Lower leg skin (tissue), 4 donors: Measurements from ENCODE around the gene CAMTA1. TPM values are rescaled to one million over a fixed set of nuclear protein-coding genes. Genes with fewer than 3 reads are reported as not detected.

Source experiments
- DNase-seq, 2 donors: peaks; one replicate each; pipeline ENCODE4 v3.0.0-alpha.2; 2019; ENCODE audit warnings: low spot score in 2 of 2
- H3K4me3 ChIP-seq: fragments of 200-600 bp; sonication (generic); 2 replicates; pipeline ENCODE4 v1.5.1; 2017; ENCODE audit warnings: mild to moderate bottlenecking, low read depth; ENCODE audit not compliant: poor library complexity, severe bottlenecking
- CTCF ChIP-seq, 3 donors: fragments of 450-650 bp; IDR thresholded peaks; one replicate each; pipeline ENCODE4 v1.5.1; 2016; ENCODE audit warnings: antibody characterized with exemption in 3 of 3, mild to moderate bottlenecking in 3 of 3, moderate library complexity in 2 of 3
- POLR2A ChIP-seq, 2 donors: fragments of 450-650 bp; IDR thresholded peaks; one replicate each; pipeline ENCODE4 v1.6.1; 2016 to 2017; ENCODE audit warnings: antibody characterized with exemption in 2 of 2, mild to moderate bottlenecking in 1 of 2, moderate library complexity in 1 of 2
- WGBS, 2 donors: methylation state at CpG; one replicate each; pipeline ENCODE4 v1.1.5; 2018; 5-methylcytosine and 5-hydroxymethylcytosine counted together
- intact Hi-C: fragments of 100-400 bp; cut with DNase I; formaldehyde crosslinking; loops from one replicate; pipeline ENCODE4 v1.15.0; 2023; ENCODE audit warnings: low total_unique reads
- total RNA-seq, 4 donors: library from RNA; depleted of rRNA; stranded (reverse); fragments of >200 nt; gene quantifications; one replicate each; pipeline ENCODE4 v1.1.0, GENCODE V29; 2016

Gene CAMTA1
- total RNA-seq, 4 donors from 2014 or later, result 24.4 to 52.3 (median 32.9) TPM

GRCh38 chr1:7356079-7356478, 570.8 kb downstream of the CAMTA1 start:
- intact Hi-C loops, result no loop called here
- DNase-seq, result no peak
- no peak overlapping the region for H3K4me3 ChIP-seq
- TF ChIP-seq POLR2A (IDR thresholded peaks at IDR 0.05) (no peak), CTCF (IDR thresholded peaks at IDR 0.05) (no peak)
- 81% methylated on average over 5 of the region's 5 CpGs for WGBS, 2 donors

DNA sequence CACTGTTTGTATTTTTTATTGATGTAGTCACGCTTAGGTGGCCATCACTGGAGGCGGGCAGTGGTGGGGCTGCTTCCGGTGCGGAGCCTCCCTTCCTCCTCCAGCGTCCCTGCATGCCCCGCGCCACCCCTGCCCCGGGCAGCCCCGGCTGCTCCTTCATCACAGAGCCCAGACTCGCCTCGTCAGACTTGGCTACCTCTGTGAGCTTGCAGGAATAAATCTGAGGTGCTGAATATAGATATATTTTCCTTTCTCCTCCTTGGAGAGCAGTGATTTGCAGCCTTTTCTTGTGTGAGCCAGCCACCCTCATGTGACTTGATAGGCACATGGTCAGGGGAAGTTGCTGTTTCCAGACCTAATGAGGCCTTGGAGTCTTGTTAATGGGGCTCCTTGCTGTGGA, 573.2 kb downstream of the CAMTA1 start:
- intact Hi-C loops, result no loop called here
- WGBS, 2 donors, result 54 to 61% methylated on average over 11 of the region's 11 CpGs
- DNase-seq, result no peak
- no peak for TF ChIP-seq CTCF (IDR thresholded peaks at IDR 0.05)
- no peak for TF ChIP-seq POLR2A (IDR thresholded peaks at IDR 0.05)
- H3K4me3 ChIP-seq, result no peak overlapping the region

- WGBS, 2 donors, result 51 to 57% methylated on average over 6 of the region's 6 CpGs
- no peak for TF ChIP-seq CTCF (IDR thresholded peaks at IDR 0.05)
- no peak for TF ChIP-seq POLR2A (IDR thresholded peaks at IDR 0.05)
- no peak overlapping the region for H3K4me3 ChIP-seq
- intact Hi-C loops, result no loop called here
- no peak for DNase-seq
Measured at GRCh38 chr1:7360526-7360925, 575.3 kb downstream of the CAMTA1 start.

- H3K4me3 ChIP-seq, result no peak overlapping the region
- intact Hi-C loops, result no loop called here
- no peak for DNase-seq
- WGBS, 2 donors, result 87 to 88% methylated on average over 4 of the region's 4 CpGs
- TF ChIP-seq POLR2A (IDR thresholded peaks at IDR 0.05) (no peak), CTCF (IDR thresholded peaks at IDR 0.05) (no peak)
Measured at GRCh38 chr1:7362947-7363346, 577.7 kb downstream of the CAMTA1 start.

DNA sequence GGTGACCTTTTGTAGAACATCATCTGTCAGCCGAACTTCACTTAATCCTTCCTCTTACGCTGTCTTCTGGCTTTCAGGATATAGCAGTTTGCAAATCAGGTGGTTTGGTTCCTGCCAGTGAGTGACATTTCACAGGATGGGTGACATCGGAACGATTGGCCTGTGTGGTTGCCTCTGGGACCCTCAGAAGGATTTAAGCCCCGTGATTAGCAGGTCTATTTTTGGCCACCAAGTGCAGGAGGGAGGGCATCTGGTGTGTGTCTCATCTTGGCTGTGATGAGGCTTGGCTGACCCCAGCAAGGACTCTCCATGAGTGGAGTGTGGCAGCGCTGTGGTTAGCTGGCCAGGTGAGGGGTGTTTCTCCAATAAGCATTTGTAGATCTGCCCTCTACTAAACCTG, 578.2 kb downstream of the CAMTA1 start:
- intact Hi-C loops, result no loop called here
- TF ChIP-seq CTCF (IDR thresholded peaks at IDR 0.05) (no peak), POLR2A (IDR thresholded peaks at IDR 0.05) (no peak)

GRCh38 chr1:7365706-7366105, 580.5 kb downstream of the CAMTA1 start:
- WGBS, 2 donors, result 79 to 86% methylated on average over 8 of the region's 8 CpGs
- DNase-seq, result no peak
- TF ChIP-seq POLR2A (IDR thresholded peaks at IDR 0.05), result no peak
- TF ChIP-seq CTCF (IDR thresholded peaks at IDR 0.05), result no peak

More for the DNA sequence above, 578.2 kb downstream of the CAMTA1 start:
- H3K4me3 ChIP-seq, result no peak overlapping the region
- DNase-seq, result no peak
- 64 to 77% methylated on average over 6 of the region's 6 CpGs for WGBS, 2 donors

More at GRCh38 chr1:7365706-7366105, 580.5 kb downstream of the CAMTA1 start:
- intact Hi-C loops, result no loop called here
- no peak overlapping the region for H3K4me3 ChIP-seq
